Activated naive CD4-positive, alpha-beta T cell treated with anti-CD3 and anti-CD28 coated beads, Interleukin-2, amount 50 U/mL, for 72 hours (primary cell): ENCODE data around the gene R3HDM4. TPM values are rescaled to one million over a fixed set of nuclear protein-coding genes. Genes with fewer than 3 reads are reported as not detected.

ENCODE experiments used
- ATAC-seq, 2 donors: fragments of 150-1000 bp; cut with Tn5 transposase; 2 replicates each; pipeline ENCODE4 v1.10.0; 2021; ENCODE audit warnings: mild to moderate bottlenecking in 2 of 2, moderate library complexity in 2 of 2
- DNase-seq, 2 donors: peaks; one replicate each; pipeline ENCODE4 v3.0.0; 2021 to 2022; ENCODE audit warnings: low spot score in 2 of 2
- H3K27ac Mint-ChIP-seq, 2 donors: one replicate each; pipeline ENCODE4 v1.8.0; 2022; ENCODE audit warnings: mild to moderate bottlenecking in 2 of 2, mixed read lengths in 2 of 2
- H3K36me3 Mint-ChIP-seq, 2 donors: one replicate each; pipeline ENCODE4 v1.8.0; 2022; ENCODE audit warnings: mixed read lengths in 2 of 2
- H3K9me3 Mint-ChIP-seq, 2 donors: one replicate each; pipeline ENCODE4 v1.8.0; 2022; ENCODE audit warnings: mixed read lengths in 2 of 2
- total RNA-seq, 2 donors: library from RNA; stranded (reverse); gene quantifications; one replicate each; pipeline ENCODE4 v1.2.3, GENCODE V29; 2022

R3HDM4 gene
- total RNA-seq, 2 donors from 2014 or later, result 98.3 to 102 TPM

DNA sequence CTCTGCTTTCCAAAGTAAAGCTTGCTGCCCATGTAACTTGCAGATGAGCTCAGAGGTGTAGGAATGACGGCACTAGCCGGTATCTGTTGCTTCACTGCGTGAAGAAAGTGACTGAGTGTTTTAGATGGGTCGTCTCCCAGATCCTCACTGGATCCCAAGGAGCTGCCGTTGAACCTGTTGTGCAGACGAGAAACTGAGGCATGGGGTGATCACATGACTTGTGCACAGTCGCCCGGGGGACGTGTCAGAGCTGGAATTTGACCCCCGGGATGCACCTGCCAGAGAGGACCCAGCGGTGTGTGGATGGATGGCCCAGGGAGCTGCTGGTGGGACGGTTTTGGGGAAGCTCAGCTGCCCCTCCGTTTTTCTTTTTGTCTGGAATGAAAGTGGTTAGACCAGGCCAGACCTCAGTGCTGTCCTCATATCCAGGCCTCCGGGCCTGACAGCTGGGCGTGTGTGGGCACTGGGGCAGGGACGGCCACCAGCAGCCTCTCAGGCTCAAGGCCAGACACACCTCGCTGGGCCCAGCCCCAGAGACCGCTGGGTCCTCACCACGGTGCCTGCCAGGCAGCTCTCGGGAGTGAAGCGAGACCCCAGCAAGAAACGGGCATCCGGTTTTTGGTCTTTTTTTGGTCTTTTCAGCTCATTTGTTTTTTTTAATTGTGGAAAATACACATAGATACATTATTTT is 25.4 kb upstream of the R3HDM4 start:
- no peaks in the 10 kb centered on the region for H3K9me3 Mint-ChIP-seq
- H3K27ac Mint-ChIP-seq, result no peak overlapping the region
- no peak for ATAC-seq
- no peak for DNase-seq
- H3K36me3 Mint-ChIP-seq, result peaks cover 0 to 26% of the 10 kb centered on the region in 2 donors

DNA sequence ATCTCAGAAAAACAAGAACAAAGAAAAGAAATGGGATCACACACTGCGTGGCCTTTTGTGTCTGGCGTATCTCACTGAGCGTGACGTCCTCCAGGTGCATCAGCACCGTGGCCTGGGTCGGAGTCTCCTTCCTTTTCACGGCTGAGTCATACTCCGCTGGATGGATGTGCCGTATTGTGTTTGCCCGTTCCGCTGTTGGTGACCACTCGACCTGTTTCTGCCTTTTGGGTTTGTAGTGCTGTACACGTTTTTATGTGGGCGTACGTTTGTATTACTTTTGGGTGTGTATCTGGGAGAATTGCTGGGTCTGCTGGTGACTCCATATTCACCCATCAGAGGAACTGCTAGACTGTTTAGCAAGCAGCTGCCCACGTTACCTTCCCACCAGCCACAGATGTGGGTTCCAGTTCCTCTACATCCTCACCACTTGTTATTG is 24.3 kb upstream of the R3HDM4 start:
- peaks cover 0 to 20% of the 10 kb centered on the region in 2 donors for H3K36me3 Mint-ChIP-seq
- no peak for DNase-seq
- peak; percentile 73 to 75 for ATAC-seq
- H3K27ac Mint-ChIP-seq, result no peak overlapping the region
- no peaks in the 10 kb centered on the region for H3K9me3 Mint-ChIP-seq

DNA sequence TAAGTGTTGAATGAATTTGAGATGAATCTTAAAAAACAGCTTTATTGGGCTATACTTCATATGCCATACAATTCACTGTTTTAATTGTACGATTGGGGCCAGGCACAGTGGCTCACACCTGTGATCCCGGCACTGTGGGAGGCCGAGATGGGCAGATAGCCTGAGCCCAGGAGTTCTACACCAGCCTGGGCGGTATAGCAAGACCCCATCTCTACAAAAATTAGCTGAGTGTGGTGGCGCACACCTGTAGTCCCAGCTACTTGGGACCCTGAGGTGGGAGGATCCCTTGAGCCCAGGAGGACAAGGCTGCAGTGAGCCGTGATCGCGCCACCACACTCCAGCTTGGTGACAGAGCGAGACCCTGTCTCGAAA is 23.1 kb upstream of the R3HDM4 start:
- peaks cover 0 to 16% of the 10 kb centered on the region in 2 donors for H3K36me3 Mint-ChIP-seq
- no peak overlapping the region for H3K27ac Mint-ChIP-seq
- DNase-seq, result no peak
- no peaks in the 10 kb centered on the region for H3K9me3 Mint-ChIP-seq
- ATAC-seq, result no peak

DNA sequence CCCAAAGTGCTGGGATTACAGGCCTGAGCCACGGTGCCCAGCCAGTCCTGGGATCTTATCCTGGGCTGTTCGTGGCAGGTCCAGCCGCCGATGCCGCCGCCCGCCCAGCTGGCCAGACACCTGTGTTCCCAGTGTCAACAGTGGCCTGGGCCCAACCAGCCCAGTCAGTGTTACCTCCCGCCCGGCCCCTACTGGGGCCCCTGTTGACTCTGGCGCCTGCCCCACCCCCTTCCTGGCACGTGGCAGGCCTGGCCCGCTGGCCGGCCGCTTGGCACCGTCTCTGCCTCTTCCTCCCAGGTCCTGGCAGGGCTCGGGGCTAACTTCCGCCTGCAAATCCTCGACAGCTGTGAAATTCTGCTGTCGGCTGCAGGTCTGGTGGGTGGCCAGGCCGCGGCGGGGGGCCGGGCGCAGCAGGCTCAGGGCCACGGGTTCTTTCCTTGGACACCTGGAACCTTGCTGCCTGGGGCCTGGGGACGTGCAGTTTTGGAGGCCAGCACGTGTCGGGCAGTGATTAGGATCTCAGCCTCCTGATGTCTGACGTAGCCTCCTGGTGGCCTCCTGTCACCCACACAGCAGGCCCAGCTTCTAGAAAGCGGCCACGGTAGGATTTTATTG is 22.0 kb upstream of the R3HDM4 start:
- DNase-seq (no peak), ATAC-seq (no peak)
- H3K27ac Mint-ChIP-seq, result no peak overlapping the region
- H3K36me3 Mint-ChIP-seq, result peaks cover 0 to 17% of the 10 kb centered on the region in 2 donors
- no peaks in the 10 kb centered on the region for H3K9me3 Mint-ChIP-seq

DNA sequence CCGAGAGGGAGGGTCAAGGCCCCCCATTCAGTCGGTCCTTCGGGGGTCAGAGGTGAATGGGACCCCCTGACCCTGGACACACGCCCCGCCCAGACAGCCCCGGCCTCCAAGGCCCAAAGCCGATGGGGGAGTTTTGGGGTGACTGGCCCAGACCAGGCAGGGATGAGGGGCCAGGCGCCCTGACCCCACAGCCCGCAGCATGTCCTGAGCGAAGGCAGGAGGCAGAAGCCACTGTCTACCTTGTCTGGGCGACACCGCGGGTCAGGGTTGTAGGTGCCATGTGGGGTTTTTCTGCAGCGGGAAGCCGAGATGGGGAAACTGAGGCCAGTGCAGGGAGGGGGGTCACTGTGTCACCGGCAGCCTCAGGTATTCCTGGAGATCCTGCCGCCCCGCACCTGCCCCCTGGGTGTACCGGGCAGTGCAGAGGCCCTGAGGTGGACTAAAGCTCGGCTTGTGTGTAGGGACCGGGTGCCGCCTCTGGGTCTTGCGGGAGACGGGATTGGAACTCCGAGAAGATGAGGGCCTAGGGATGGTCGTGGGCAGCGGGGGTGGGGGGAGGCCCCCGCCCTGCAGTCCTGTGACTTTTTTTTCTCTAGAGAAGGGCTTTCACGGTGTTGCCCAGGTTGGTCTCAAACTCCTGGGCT is 21.3 kb upstream of the R3HDM4 start:
- Mint-ChIP-seq H3K27ac (no peak overlapping the region), H3K36me3 (peaks cover 0 to 11% of the 10 kb centered on the region in 2 donors), H3K9me3 (no peaks in the 10 kb centered on the region)
- DNase-seq, result no peak
- ATAC-seq, result no peak

DNA sequence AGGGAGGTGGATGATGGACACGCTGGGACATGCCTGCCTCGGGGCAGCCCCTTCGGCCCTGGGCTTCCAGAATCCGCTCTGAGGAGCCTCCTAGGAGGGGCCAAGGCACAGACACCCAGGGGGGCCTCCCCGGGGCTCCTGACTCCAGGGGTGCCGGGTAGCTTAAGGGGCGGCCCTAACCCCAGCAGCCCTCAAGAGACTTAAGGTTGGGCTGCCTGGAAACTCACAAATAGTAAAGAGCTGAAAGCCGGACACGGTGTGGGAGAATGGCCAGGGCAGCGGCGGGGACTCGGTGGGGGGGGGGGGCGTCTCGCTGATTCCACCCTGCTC is 20.5 kb upstream of the R3HDM4 start:
- DNase-seq (no peak), ATAC-seq (no peak)
- no peaks in the 10 kb centered on the region for H3K9me3 Mint-ChIP-seq
- H3K27ac Mint-ChIP-seq, result no peak overlapping the region
- H3K36me3 Mint-ChIP-seq, result peaks cover 0 to 11% of the 10 kb centered on the region in 2 donors

DNA sequence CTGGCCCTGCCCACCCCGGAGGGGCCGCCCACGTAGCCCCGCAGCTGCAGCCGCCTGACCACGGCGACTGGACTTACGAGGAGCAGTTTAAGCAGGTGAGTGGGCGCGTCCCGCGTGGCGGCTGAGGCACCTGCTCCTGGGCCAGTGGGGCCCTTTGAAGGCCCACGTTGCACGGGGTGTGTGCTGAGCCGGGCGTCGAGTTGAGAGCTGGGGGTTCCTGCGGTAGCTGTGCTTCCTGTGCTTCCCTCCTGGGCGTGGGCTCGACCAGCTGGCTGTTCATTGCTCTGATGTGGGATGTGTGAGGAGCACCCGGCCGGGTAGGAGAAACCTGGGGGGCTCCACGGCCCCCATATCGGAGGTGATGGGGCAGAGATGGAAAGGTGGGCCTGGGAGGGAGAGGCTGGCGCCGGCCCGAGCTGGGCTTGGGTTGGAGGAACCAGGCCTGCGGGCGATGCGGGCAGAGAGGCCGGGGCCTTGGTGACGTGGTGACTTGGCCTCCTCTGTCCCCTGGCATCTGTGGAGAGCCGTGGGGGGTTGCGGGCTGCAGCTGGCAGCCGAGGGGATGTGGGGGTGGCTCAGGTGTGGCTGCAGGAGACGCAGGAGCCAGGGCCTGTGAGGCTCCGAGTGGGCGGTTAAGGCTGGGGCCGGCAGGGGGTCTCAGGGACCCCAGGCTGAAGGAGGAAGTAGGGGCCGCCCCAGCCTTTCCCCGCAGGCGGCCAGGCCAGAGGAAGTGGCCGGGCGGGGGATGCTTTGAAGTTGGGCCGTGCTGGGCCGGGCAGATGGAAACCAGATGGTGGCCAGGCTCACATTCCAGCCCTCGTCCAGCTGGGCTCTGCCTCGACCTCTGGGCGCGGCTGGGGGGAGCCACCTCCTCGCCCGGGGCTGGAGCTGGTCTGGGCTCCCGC is 19.9 kb upstream of the R3HDM4 start:
- DNase-seq (no peak), ATAC-seq (peak; percentile 31 to 52)
- peak overlapping the region; percentile 45 to 82 for H3K27ac Mint-ChIP-seq
- H3K9me3 Mint-ChIP-seq, result no peaks in the 10 kb centered on the region
- peaks cover 0 to 6% of the 10 kb centered on the region in 2 donors for H3K36me3 Mint-ChIP-seq

DNA sequence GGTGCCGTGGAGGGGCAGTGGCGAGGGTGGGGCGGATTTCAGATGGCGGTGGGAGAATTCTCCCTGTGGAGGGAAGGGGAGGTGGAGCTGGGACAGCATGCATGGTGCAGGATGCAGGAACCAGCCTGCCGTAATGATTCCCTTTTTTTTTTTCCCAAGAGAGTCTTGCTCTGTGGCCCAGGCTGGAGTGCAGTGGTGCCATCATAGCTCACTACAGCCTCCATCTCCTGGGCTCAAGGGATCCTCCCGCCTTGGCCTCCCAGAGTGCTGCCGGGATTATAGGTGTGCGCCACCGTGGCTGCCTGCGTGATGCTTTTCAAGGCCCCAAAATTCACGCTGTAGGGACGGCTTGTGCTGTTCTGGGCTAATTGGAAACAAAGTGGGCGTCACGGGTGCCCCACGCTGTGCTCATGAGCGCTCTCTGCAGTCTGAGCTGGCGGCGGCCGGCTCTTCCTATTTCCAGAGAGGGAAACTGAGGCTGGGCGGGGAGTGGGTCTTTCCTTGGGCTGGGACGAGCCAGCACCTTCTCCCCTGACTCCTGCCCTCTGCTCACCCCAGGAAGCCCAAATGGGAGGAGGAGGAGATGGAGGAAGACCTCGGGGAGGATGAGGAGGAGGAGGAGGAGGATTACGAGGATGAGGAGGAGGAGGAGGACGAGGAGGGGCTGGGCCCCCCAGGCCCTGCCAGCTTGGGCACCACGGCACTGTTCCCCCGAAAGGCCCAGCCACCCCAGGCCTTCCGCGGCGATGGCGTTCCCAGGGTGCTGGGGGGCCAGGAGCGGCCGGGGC is 19.0 kb upstream of the R3HDM4 start:
- H3K9me3 Mint-ChIP-seq, result no peaks in the 10 kb centered on the region
- peaks cover 0 to 6% of the 10 kb centered on the region in 2 donors for H3K36me3 Mint-ChIP-seq
- H3K27ac Mint-ChIP-seq, result peak overlapping the region in 1 of 2 donors; percentile 45
- ATAC-seq (no peak), DNase-seq (no peak)

DNA sequence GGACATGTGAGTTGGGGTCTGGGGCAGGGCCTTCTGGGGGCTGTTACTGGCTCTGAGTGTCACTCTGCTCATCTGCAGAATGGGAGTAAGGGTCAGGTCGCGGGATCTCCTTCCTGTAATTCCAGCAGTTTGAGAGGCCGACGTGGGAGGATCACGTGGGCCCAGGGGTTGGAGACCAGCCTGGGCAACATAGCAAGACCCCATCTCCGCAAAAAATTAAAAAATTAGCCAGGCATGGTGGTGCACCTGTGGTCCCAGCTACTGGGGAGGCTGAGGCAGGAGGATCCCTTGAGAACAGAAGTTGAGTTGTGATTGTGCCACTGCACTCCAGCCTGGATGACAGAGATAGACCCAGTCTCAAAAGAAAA is 16.9 kb upstream of the R3HDM4 start:
- no peak overlapping the region for H3K27ac Mint-ChIP-seq
- ATAC-seq, result no peak
- no peak for DNase-seq
- peaks cover 0 to 6% of the 10 kb centered on the region in 2 donors for H3K36me3 Mint-ChIP-seq
- no peaks in the 10 kb centered on the region for H3K9me3 Mint-ChIP-seq

DNA sequence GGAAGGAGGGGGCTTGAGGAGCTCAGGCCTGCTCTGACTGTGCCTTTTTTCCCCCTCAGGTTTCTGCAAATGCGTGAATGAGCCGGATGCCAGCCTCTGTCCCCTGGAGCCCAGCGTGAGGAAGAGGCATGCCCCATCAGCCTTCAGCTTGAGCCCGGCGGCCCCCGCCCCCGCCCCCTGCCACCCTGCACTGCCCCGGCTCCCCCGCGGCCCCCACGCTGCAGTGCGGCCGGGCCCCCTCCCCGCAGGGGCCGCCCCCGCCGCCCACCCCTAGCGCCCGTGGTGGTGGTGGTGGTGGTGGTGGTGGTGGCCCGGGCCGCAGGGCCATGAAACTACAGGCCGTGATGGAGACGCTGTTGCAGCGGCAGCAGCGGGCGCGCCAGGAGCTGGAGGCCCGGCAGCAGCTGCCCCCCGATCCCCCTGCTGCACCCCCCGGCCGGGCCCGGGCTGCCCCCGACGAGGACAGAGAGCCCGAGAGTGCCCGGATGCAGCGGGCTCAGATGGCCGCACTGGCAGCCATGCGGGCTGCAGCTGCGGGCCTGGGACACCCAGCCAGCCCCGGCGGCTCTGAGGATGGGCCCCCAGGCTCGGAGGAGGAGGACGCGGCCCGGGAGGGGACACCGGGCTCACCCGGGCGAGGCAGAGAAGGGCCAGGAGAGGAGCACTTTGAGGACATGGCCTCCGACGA is 16.3 kb upstream of the R3HDM4 start:
- H3K9me3 Mint-ChIP-seq, result no peaks in the 10 kb centered on the region
- H3K27ac Mint-ChIP-seq, result no peak overlapping the region
- DNase-seq (no peak), ATAC-seq (no peak)
- H3K36me3 Mint-ChIP-seq, result peaks cover 0 to 6% of the 10 kb centered on the region in 2 donors

DNA sequence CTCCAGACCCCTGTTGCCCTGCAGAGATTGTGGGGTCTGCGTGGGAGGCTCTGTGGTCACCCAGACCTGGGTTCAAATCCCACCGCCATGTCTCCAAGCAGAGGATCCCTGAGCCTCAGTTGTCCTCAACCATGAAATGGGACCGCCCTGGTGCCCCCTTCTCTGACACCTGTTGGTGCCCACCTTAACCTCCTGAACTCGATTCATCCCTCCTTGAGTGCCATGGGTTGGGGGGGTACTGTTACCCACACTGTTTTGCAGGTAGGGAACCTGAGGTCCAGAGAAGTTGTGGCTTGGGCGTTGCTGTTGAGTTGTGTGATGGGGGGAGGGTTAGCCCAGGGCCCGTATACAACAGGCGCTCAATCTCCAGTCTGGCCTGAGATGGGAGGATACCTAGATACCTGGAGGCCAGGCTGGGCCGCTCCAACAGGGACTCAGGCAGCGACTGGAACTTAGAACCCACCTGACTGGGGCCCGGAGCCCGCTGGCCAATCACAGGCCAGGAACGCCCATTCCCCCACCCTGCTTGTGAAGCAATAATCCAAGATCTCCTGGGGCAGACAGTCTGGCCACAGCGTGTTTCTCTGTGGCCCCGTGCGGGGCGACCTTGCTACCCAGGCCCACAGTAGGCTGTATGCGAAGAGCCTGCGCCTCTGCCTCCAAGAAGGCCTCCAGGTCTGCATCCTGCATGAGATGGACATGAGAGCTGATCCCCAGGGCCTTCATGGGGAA is 15.6 kb upstream of the R3HDM4 start:
- ATAC-seq (no peak), DNase-seq (no peak)
- no peaks in the 10 kb centered on the region for H3K9me3 Mint-ChIP-seq
- H3K36me3 Mint-ChIP-seq, result peaks cover 0 to 6% of the 10 kb centered on the region in 2 donors
- H3K27ac Mint-ChIP-seq, result no peak overlapping the region

DNA sequence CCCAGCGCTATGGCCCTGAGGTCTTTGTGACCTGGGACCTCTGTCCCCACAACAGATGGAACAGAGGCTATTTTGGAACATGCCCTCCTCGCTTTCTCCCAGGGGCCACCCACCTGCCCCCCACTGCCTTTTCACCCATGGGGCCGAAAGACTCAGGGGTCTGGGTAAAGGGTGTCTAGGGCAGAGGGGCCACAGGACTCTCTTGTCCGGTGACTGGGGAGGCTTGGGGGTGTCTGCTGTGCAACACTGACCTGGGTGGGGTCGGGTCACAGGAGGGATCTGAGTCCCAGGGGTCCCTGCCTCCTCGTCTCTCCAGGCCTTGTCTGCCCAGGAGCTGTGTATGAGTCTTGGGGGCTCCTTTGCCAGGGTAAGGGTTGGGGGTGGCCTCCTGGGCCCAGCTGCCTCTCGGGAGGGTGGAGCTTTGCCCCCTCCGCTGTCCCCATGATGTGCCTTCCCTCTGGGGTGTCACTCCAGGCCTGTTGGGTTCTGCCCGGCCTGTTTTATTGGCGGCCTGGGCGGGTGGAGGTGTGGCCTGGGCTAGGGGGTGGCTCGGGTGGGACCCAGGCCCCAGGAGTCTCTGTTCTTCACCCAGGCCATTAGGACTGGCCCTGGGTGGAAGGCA is 14.9 kb upstream of the R3HDM4 start:
- Mint-ChIP-seq H3K27ac (no peak overlapping the region), H3K36me3 (peaks cover 0 to 6% of the 10 kb centered on the region in 2 donors), H3K9me3 (no peaks in the 10 kb centered on the region)
- ATAC-seq (no peak), DNase-seq (no peak)

DNA sequence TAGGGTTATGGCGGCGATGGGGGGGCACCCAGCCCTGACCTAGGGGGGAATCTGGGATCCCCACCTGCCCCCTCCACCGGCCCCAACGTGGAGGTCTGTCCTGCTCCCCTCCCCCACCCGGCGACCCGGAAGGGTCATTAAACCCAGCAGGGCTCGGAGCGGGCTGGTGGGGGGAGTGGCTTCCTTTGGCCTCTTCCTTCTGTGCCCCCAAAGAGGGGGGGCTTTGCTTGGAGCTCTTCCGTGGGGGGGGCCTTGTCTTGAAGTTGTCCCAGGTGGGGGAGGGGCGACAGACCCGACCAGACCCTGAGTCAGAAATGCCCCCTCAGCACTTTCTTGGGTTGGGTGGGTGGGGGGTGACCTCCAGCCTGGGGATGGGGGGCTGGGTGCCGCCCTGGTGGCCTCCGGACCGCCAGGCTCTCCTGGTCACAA is 14.3 kb upstream of the R3HDM4 start:
- H3K36me3 Mint-ChIP-seq, result peaks cover 0 to 6% of the 10 kb centered on the region in 2 donors
- no peak for DNase-seq
- H3K27ac Mint-ChIP-seq, result no peak overlapping the region
- no peaks in the 10 kb centered on the region for H3K9me3 Mint-ChIP-seq
- no peak for ATAC-seq

DNA sequence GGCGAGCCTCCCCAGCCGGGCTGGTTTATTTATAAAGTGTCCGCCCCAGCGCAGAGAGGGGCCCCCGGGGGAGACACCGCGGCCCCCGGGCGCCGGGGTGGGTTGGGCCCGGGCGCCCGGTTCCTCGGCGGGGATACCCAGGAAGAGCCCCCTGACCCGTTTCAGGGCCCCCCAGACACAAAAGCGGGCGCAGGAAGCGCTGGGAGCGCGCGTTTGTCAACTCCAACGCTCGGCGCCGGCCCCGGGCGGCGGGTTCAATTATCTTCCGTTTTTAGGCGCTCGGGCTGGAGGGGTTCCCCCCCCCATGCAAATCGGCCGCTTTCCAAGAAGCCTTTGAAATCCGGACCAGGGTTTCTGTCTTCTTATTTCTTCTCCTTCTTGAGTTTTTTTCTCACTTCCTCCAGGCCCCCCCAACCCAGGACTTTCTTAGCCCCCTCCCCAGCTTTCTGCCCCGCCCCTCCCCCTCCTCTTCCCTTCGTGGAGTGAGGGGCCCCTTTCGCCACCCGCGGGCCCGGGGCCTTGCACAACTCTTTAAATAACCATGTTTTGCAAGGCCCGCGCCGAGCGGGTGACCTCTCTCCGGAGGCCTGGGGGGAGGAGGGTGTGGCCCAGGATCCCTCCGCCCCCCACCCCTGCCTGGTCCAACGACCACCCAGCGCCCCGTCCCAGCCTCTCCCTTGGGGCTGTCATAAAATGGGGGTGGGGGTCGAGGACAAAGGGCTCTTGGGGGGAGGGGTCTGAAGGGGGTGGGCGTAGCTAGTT is 13.8 kb upstream of the R3HDM4 start:
- DNase-seq, result peak; percentile 62 to 71
- no peaks in the 10 kb centered on the region for H3K9me3 Mint-ChIP-seq
- peaks cover 0 to 9% of the 10 kb centered on the region in 2 donors for H3K36me3 Mint-ChIP-seq

More for the DNA sequence above, 13.8 kb upstream of the R3HDM4 start:
- ATAC-seq, result peak in 1 of 2 donors; percentile 46
- no peak overlapping the region for H3K27ac Mint-ChIP-seq
